Activated naive CD4-positive, alpha-beta T cell treated with anti-CD3 and anti-CD28 coated beads, Interleukin-2, amount 50 U/mL, for 24 hours (primary cell): ENCODE measurements around the gene TMEM214.

Experiments used
- H3K27ac Mint-ChIP-seq: one replicate; pipeline ENCODE4 v1.8.0; 2021; ENCODE audit warnings: mild to moderate bottlenecking, mixed read lengths
- H3K27me3 Mint-ChIP-seq: one replicate; pipeline ENCODE4 v1.8.0; 2021; ENCODE audit warnings: mixed read lengths
- H3K36me3 Mint-ChIP-seq: one replicate; pipeline ENCODE4 v1.8.0; 2021; ENCODE audit warnings: mixed read lengths
- H3K4me1 Mint-ChIP-seq: one replicate; pipeline ENCODE4 v1.8.0; 2021; ENCODE audit warnings: mixed read lengths
- H3K4me3 Mint-ChIP-seq: one replicate; pipeline ENCODE4 v1.8.0; 2021; ENCODE audit warnings: mild to moderate bottlenecking, mixed read lengths
- H3K9me3 Mint-ChIP-seq: one replicate; pipeline ENCODE4 v1.8.0; 2021; ENCODE audit warnings: mixed read lengths

TMEM214 gene

DNA sequence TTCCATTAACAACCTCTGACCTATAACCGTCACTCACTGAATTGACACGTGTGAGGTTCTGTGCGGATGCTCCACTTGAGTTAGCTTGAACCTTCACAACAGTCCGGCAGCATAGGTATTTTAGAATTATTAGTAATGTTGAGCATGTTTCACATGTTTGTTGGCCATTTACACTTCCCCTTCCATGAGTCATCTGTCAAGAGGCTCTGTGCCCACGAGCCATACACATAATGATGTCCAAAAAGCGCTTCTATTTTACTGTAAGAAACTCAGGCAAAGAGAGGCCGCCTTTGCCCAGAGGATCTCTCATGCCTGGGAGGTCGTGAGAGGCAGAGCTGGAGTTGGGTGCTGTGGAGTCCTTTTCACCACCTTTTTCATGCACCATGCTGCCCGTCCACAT, 28.9 kb upstream of the TMEM214 start:
- H3K27ac Mint-ChIP-seq, result no peak overlapping the region
- H3K9me3 Mint-ChIP-seq, result no peaks in the 10 kb centered on the region
- H3K27me3 Mint-ChIP-seq, result no peaks in the 10 kb centered on the region
- no peaks in the 10 kb centered on the region for H3K4me1 Mint-ChIP-seq
- H3K36me3 Mint-ChIP-seq, result no peaks in the 10 kb centered on the region
- no peak overlapping the region for H3K4me3 Mint-ChIP-seq

DNA sequence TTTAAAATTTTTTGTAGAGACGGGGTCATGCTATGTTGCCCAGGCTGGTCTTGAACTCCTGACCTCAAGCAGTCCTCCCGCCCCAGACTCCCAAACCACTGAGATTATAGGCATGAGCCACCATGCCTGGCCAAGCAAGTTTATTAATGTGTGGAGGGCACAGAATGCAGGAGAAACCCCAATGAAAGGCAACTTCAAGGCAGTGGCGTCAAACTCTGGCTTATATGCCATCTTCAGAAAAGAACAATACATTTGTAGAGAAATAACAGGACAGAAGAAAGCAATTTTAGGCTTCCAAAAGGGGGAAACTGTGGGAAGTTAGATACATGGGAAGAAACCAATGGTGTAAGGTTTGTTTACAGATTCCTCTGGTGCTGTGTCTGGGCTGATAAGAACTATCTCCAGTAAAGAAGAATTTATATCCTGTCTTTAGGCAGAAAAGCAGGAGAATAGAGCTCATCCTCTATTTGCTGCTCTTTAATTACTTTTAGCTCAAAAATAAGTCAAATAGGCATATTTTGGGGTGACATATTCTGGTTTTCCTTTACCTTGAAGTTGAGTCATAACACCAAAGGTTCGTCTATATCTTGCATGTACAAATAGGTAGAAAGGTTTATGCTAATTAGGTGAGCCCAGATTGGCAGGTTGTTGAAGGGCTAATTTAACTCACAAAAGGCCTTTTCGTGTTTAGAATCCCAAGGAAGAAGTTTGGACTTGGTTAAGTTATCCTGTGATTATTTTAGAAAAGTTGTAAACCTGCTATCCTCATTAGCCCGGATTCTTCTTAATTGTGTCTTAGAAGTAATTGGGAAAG, 26.0 kb upstream of the TMEM214 start:
- peaks cover 6% of the 10 kb centered on the region for H3K4me1 Mint-ChIP-seq
- no peak overlapping the region for H3K27ac Mint-ChIP-seq
- peaks cover 1% of the 10 kb centered on the region for H3K36me3 Mint-ChIP-seq
- no peaks in the 10 kb centered on the region for H3K27me3 Mint-ChIP-seq
- H3K9me3 Mint-ChIP-seq, result no peaks in the 10 kb centered on the region
- H3K4me3 Mint-ChIP-seq, result no peak overlapping the region

DNA sequence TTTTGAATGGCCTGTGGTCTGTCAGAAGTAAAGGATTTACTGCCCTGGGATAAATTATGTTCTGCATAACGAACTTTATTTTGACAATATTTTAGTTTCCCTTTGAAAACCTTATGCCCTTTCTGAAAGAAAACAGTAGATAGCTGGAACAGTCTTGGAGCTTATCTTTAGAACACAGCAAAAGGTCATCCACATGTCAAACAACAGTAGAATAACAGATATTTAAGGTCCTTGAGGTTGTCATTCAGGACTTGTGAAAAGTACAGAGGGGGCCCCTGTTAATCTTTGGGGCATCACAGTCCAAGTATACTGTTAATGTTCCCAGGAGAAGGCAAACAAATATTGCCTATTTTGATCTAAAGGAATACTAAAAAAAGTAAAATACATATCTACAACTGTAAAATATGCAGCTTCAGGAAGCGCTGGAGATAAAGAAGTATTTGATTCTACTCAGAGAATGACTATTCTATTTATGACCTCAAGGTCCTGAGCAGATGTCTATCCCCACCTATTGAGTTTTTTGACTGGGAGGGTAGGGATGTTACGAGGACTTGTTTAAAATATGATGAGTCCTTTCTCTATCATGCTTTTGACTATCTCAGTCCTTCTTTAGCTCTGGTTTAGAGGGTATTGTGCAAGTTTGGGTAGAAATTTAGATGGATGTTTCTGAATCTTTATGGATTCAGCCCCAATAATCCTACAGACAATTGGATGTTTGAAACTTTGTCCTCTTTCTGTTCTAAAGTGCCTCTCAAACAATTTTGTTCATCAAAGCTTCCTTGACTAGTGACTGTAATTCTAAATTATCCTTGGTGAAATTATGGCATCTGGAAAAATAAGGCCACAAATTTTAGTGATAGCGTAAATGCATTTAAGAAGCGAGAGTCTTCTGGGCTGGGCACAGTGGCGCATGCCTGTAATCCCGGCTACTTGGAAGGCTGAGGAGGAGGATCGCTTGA, 25.1 kb upstream of the TMEM214 start:
- peaks cover 6% of the 10 kb centered on the region for H3K4me1 Mint-ChIP-seq
- no peak overlapping the region for H3K27ac Mint-ChIP-seq
- no peaks in the 10 kb centered on the region for H3K27me3 Mint-ChIP-seq
- H3K9me3 Mint-ChIP-seq, result no peaks in the 10 kb centered on the region
- H3K36me3 Mint-ChIP-seq, result peaks cover 1% of the 10 kb centered on the region
- no peak overlapping the region for H3K4me3 Mint-ChIP-seq

DNA sequence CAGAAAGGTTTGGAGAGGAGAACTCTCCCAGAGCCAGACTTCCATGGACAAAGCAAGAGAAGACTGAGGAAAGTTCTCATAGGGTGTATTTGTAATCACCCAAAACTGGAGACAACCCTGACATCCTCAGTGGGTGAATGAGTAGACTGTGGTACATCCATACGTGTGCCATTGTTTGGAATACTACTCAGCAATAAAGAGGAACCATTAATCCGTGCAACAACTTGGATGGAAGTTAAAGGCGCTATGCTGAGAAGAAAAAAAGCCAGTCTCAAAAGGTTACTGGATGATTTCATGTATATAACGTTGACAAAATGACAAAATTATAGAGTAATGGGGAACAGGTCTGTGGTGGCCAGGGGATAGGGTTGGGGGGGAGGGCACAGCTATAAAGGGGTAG, 24.1 kb upstream of the TMEM214 start:
- H3K36me3 Mint-ChIP-seq, result peaks cover 1% of the 10 kb centered on the region
- no peak overlapping the region for H3K4me3 Mint-ChIP-seq
- H3K27me3 Mint-ChIP-seq, result no peaks in the 10 kb centered on the region
- H3K4me1 Mint-ChIP-seq, result peaks cover 6% of the 10 kb centered on the region
- H3K27ac Mint-ChIP-seq, result no peak overlapping the region
- H3K9me3 Mint-ChIP-seq, result no peaks in the 10 kb centered on the region

DNA sequence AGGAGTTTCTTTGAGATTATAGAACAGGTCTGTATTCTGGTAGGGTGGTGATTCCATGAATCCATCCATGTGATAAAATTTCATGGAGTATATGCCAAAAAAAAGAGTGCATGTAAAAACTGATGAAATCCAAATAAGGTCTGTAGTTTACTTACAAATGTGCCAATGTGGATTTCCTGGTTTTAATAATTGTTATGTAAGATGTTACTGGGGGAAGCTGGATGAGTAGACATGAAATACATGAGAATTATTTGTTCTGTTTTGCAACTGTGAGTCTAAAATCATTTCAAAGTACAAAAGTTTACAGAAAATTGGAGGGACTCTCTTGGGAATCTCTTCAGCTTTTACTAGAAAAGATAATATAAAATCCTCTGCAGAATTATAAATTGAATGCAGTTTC, 23.7 kb upstream of the TMEM214 start:
- Mint-ChIP-seq H3K4me3 (no peak overlapping the region), H3K4me1 (peaks cover 6% of the 10 kb centered on the region), H3K27ac (no peak overlapping the region), H3K27me3 (no peaks in the 10 kb centered on the region), H3K9me3 (no peaks in the 10 kb centered on the region), H3K36me3 (peaks cover 1% of the 10 kb centered on the region)

DNA sequence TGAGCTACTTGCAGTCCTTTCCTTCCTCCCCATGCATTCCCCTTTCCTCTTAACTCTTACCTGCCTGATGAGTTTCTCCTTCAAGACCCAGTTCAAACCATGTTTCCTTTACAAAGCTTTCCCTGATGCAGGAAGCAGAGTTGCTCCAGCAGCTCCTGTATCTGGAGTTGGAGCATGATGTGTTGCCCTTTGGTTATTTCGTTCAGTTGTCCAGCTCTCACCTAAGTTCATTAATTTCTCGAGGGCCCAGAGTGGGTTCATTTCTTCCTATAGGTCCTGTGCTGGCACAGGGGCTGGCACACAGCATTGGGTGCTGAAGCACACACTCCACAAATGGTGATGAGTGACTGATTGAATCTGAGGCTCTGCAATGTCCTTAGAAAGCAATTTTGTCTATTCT, 23.0 kb upstream of the TMEM214 start:
- Mint-ChIP-seq H3K9me3 (no peaks in the 10 kb centered on the region), H3K27me3 (no peaks in the 10 kb centered on the region), H3K27ac (no peak overlapping the region), H3K4me1 (peaks cover 6% of the 10 kb centered on the region), H3K4me3 (no peak overlapping the region), H3K36me3 (peaks cover 1% of the 10 kb centered on the region)

DNA sequence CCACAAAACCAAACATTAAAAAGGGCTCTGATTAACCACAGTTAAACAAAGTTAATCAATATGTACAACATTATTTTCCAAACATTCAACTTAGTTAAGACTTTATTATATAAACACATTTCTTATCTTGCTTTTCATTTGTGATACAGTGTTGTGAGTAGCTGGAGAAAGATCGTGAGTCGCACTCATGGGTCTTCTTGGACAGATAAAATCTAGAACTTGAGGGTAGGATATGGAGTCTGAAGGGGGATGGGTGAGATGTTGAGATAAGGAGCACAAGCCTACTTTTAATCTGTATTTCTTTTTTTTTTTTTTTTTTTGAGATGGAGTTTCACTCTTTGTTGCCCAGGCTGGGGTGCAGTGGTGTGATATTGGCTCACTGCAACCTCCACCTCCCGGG, 22.6 kb upstream of the TMEM214 start:
- Mint-ChIP-seq H3K36me3 (peaks cover 1% of the 10 kb centered on the region), H3K27me3 (no peaks in the 10 kb centered on the region), H3K27ac (no peak overlapping the region), H3K9me3 (no peaks in the 10 kb centered on the region), H3K4me1 (peaks cover 6% of the 10 kb centered on the region), H3K4me3 (no peak overlapping the region)

DNA sequence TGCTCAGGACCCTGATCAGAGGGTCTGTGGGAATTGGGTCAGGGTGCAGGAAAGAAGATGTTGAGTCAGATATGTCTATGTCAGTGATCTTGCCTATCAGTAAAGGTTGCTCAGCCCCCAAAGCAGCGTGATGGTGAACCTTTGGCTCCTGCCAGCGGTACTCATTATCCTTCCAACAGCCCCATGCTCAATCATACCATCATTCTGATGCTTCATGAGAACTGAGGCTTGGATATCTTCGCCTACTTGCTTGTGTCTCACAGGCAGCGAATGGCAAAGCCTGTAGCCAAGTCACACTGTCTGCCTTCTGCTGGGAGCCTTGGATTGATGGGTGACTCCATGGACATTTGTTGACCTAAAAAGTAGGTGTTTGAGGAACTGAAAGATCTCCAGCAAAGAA, 19.0 kb upstream of the TMEM214 start:
- Mint-ChIP-seq H3K9me3 (no peaks in the 10 kb centered on the region), H3K4me1 (peaks cover 6% of the 10 kb centered on the region), H3K27ac (no peak overlapping the region), H3K27me3 (no peaks in the 10 kb centered on the region), H3K36me3 (peaks cover 1% of the 10 kb centered on the region), H3K4me3 (no peak overlapping the region)

DNA sequence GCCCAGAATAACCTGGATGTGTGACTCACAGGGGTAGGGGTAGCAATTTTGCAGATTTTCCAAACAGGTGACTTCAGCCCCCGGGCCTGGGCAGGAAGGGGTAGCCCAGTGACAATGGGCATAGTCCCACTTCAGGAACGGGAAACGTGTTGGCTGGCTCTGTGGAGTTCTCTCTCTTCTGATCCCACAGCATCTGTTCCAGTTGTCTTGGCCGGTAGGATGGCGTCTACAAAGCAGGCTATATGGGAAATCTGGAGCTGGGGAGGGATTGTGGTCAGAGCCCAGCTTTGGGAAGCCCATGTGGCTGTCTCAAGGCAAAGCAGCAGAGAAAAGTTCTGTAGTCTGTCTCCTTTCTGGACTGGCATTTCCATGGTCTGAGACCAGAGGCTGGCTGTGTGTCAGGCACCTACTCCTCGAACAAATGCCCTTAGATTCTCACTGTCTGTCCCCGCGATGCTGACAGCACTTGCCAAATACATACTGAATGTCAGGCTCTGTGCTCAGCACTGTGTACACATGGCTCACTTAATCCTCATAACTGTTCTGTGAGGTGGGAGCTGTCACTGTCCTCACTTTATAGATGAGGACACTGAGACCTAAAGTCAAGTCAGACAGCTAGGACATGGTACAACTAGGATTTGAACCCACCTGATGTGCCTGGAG, 17.9 kb upstream of the TMEM214 start:
- H3K9me3 Mint-ChIP-seq, result no peaks in the 10 kb centered on the region
- H3K4me3 Mint-ChIP-seq, result no peak overlapping the region
- peaks cover 4% of the 10 kb centered on the region for H3K4me1 Mint-ChIP-seq
- no peaks in the 10 kb centered on the region for H3K27me3 Mint-ChIP-seq
- no peak overlapping the region for H3K27ac Mint-ChIP-seq
- peaks cover 1% of the 10 kb centered on the region for H3K36me3 Mint-ChIP-seq

DNA sequence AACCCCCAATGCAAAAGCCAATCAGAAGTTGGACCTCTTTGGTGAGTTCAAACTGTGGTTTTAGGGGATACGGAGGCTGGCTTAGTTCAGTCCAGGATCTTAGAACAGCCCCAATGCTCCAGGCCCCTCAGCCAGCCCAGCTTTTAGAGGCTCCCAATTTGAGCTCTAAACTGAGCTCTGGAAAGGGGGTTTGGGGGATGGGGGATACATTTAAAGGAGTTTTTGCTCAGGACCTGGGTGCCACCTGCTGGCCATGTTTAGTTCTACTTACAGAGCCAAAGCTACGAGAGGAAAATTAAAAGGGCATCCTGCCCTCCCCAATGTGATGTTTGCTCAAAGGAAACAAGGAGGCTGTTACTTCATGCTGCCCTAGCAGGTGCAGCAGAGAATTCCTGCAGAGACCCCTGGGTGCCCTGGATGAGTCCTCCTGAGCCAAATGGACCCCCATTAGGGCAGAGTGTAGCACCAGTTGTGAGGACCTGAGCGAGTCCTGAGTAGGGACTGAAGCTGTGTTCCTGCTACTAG, 15.9 kb upstream of the TMEM214 start:
- no peaks in the 10 kb centered on the region for H3K36me3 Mint-ChIP-seq
- H3K9me3 Mint-ChIP-seq, result no peaks in the 10 kb centered on the region
- H3K4me3 Mint-ChIP-seq, result no peak overlapping the region
- no peaks in the 10 kb centered on the region for H3K27me3 Mint-ChIP-seq
- no peaks in the 10 kb centered on the region for H3K4me1 Mint-ChIP-seq
- H3K27ac Mint-ChIP-seq, result no peak overlapping the region

DNA sequence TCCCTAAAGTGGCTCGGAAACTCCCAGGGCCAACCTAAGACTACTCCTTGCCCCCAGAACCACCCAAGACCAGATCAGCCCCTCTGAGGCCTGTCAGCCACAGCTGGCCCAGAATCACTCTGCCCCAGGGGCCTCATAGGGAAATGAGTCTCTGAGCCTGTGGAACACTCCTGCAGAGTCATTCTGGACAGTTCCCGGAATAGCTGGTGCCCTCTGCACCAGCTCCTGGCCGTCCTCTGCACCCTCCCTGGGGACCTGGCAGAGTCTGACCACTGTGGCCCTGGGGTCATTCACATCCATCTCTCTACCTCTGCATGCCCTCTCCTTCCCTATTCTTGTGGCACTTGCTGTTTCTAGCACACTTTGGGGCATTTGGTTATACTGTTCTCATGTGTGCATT, 14.6 kb upstream of the TMEM214 start:
- Mint-ChIP-seq H3K9me3 (no peaks in the 10 kb centered on the region), H3K4me3 (no peak overlapping the region), H3K4me1 (no peaks in the 10 kb centered on the region), H3K27me3 (no peaks in the 10 kb centered on the region), H3K27ac (no peak overlapping the region), H3K36me3 (no peaks in the 10 kb centered on the region)

DNA sequence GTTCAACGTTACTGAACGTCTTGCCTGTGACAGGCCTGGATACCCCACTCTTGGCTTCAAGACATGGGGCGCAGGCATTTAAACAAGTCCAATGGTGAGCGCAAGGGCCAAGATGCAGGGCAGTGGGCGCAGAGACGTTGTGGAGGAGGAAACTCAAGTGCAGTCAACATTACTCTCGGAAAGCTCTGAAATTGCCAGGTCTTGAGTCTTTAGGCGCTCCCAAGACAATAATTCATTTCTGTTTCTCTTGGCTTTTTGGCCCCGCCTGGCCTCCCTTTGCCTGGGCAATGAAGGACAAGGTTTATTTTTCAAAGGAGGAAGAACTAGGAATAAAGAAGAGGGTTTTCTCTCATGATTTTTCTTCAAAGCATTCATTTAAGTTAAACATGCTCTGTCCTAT, 13.3 kb upstream of the TMEM214 start:
- Mint-ChIP-seq H3K36me3 (no peaks in the 10 kb centered on the region), H3K4me3 (no peak overlapping the region), H3K9me3 (no peaks in the 10 kb centered on the region), H3K27me3 (no peaks in the 10 kb centered on the region), H3K27ac (no peak overlapping the region), H3K4me1 (no peaks in the 10 kb centered on the region)

DNA sequence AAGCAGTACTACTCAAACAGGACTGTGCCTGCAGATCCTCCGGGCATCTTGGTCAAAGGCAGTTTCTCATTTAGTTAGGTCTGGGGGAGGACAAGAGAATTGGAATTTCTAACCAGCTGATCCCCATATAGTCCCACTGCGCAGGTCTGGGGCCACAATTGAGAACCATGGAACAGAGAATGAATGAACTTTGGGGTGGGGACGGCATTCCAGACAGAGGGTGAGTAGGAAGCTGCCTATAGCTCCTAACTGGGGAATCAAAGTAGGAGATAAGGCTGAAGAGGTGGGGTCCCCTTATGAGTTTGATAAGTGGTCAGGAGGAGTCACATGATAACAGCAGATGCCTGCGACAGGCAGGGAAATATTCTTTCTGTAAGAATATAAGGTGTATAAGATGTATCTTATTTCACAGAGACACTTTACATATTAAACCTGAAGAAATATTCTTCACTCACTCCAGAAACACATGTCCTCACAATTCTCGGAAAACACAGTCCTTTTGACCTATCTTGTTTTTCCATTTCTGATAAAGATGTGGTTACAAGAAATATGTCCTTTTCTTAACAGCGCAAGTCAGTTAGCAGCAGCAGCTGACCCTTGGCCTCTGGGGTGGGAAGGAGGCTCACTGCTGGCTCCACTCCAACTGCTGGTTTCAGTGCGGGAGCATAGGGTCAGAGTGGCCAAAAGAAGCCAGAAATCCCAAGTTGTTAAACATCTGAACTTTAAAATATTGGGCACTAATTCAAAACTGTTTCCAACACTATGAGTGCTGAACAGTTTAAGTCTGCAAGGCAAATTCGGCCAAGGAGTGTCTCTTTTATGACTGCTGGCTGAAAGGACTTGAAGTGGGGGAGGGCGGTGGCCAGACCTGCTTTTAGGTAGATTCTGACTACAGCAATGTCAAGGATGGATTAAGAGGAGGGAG, 12.6 kb upstream of the TMEM214 start:
- no peaks in the 10 kb centered on the region for H3K36me3 Mint-ChIP-seq
- no peak overlapping the region for H3K4me3 Mint-ChIP-seq
- no peaks in the 10 kb centered on the region for H3K27me3 Mint-ChIP-seq
- H3K27ac Mint-ChIP-seq, result no peak overlapping the region
- H3K9me3 Mint-ChIP-seq, result no peaks in the 10 kb centered on the region
- H3K4me1 Mint-ChIP-seq, result no peaks in the 10 kb centered on the region

DNA sequence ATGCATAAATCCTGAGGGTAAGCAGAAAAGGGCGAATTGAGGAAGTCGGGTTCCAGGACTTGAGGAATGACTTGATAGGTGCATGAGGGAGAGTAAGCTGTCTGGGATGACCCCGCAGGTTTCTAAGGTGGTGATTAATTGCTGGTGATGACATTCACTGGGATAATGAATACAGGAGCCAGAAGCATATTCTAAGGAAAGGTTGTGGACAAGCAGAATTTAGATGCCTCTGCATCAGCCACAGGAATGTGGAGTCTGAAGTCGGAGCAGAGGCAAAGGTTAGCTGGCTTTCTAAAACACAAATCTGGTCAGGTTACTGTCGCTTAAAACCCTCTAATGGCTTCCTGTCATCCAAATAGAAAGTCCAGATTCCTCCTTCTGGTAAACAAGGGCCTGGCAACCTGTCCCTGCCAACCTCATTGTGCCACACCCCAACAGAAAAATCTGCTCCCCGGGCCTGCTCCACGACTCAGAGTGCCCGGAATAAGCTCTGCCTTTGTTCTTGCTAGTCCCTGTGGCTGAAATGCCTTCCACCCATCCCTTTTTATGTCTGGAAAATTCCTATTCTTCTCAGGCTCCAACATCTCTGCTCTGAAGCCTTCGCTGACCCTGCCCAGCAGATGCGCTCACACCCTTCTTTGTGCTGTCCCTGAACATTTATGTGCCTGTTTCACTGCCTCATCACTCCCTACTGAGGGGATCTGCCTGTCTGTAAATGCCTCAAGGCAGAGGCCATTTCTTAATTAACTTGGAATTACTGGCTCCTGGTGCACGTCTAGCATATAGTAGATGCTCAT, 11.3 kb upstream of the TMEM214 start:
- H3K27me3 Mint-ChIP-seq, result no peaks in the 10 kb centered on the region
- no peaks in the 10 kb centered on the region for H3K4me1 Mint-ChIP-seq
- no peak overlapping the region for H3K4me3 Mint-ChIP-seq
- no peaks in the 10 kb centered on the region for H3K9me3 Mint-ChIP-seq
- no peak overlapping the region for H3K27ac Mint-ChIP-seq
- H3K36me3 Mint-ChIP-seq, result no peaks in the 10 kb centered on the region
